Measurements from ENCODE around the gene TIMM44.

The TIMM44 gene

DNA sequence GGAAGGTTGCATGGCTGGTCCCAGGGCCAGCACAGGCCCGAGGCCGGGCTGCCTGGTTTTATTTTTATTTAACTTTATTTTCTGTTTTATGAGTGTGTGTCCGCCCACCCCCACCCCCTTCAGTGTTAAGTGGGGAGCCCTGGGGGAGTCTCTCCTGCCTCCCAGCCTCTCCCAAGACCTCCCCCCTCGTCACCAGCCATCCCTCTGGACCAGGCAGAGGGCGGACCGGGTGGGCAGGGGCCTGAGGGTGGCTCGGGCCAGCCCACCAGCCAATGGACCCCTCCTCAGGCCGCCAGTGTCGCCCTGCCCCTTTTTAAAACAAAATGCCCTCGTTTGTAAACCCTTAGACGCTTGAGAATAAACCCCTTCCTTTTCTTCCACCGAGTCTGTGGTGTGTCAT, 29.4 kb downstream of the TIMM44 start:
- DNase-seq (ENCODE audit: low spot score), result no peak

DNA sequence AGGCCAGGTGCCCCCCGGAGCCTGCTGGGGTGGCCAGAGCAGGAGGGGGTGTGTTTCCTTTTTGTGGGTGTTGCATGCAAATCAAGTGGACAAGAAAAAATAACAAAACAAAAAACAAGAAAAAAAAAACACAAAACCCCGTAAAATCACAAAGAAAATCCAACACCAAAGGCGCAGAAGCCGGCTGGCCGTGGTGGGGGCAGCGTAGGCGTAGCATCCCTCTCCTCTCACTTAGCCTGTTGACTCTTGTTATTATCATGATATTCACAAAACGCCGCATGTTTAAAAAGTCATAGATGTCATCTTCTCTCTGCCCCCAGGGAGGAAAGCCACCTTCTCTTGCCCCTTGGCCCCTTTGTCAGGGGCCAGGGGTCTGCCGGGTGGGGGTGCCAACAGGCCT, 29.8 kb downstream of the TIMM44 start:
- no peak for DNase-seq (ENCODE audit: low spot score)

DNA sequence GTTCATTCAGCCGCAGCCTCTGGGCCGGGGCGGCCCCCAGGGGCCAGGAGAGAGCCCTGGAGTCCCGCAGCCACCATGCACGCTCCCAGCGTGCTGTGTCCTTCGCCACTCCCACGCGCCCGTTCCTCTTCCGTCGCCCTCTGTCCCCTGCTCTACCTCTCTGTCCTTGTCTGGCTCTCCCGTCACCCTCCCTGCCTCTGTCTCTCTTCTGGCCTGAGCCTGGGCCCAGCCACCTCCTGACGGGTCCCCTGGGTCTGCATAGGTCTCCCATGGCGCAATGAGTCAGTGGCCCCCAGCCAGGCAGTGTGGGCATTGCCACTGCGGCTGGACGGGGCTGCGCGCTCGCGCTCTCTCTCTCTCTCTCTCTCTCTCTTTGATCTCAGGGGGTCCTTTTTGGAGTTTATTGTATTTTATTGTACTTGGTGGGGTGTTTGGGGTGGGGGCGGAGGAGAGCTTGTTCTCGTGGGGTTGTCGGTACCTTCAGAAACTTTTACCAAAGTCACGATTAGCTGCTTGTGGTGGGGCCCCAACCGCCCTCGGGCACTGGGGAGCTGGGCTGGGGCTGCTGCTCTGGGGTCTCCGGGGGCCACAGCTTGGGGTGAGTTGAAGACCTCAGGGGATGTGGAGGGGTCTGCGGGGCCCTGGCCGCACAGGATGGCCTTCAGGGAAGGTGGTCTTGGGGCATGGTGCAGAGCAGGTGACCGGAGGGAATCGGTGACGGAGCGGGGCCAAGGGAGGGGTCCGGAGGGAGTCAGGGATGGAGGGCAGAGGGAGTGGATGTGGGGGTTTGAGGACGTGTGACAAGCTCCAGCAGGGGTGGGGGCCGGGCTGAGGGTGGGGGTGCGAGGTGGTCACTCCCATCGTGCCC, 30.5 kb downstream of the TIMM44 start:
- no peak for DNase-seq (ENCODE audit: low spot score)

DNA sequence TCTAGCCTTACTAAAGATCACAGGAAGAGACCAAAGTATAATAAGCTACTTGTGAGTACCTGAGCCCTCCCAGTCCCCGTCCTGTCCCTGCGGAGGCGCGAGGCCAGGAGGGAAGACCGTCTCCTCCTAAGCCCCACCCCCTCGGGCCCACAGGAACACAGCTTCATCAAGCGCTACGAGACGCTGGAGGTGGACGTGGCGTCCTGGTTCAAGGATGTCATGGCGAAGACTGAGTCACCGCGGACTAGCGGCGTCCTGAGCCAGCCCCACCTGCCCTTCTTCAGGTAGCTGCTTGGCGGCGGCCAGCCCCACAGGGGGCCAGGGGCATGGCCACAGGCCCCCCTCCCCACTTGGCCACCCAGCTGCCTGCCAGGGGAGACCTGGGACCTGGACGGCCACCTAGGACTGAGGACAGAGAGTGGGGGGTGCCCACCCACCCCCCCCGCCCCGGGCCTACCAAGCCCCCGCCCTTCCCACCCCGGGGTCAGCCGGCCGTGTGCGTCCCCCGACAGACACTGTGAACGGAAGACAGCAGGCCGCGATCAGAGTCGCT, 31.2 kb downstream of the TIMM44 start:
- DNase-seq (ENCODE audit: low spot score), result no peak

DNA sequence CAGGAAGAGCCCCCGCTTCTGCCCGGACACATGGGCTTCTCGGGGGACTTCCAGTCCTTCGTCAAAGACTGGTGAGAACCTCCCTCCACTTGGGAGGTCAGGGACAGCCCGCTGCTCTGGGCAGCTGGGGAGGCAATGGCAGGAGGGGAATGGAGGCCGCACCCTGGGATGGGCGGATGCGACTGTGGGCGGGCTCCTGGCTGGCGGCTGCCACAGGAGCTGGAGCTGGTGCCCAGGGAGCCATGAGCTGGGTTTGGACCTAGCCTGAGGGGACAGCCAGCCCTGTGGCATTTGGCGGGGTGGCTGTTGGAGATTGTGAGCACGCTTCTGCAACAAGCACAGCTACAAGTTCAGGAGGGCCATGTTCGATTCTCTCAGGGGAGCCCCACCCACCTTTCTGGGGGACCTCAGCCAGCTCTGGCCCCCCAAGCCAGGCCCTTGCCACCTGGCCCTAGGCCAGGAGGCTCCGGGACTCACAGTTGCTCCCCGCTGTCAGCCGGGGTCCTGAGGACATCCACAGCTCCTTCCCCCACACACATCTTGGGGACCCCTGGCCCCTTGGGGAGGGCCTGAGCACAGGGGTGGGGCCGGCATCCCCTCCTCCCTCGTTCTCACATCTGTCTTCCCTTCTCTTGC, 31.8 kb downstream of the TIMM44 start:
- no peak for DNase-seq (ENCODE audit: low spot score)

DNA sequence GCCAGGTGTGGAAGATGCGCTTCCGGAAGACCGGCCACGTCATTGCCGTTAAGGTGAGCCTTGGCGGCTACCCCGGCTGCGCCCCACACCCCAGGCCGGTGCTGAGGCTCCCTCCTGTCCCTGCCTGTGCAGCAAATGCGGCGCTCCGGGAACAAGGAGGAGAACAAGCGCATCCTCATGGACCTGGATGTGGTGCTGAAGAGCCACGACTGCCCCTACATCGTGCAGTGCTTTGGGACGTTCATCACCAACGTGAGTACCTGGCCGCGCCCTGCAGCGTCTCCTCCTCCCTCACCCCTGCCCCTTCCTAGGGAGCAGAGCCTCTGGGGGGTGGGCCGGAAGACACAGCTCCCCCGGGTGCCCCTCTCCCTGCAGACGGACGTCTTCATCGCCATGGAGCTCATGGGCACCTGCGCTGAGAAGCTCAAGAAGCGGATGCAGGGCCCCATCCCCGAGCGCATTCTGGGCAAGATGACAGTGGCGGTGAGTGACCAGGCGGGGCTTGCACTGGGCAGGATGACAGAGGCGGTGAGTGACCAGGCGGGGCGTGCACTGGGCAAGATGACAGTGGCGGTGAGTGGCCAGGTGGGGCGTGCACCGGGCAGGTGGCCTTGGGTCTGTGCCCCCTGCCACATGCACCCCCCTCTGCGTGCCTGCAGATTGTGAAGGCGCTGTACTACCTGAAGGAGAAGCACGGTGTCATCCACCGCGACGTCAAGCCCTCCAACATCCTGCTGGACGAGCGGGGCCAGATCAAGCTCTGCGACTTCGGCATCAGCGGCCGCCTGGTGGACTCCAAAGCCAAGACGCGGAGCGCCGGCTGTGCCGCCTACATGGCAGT, 32.9 kb downstream of the TIMM44 start:
- DNase-seq (ENCODE audit: low spot score), result no peak

DNA sequence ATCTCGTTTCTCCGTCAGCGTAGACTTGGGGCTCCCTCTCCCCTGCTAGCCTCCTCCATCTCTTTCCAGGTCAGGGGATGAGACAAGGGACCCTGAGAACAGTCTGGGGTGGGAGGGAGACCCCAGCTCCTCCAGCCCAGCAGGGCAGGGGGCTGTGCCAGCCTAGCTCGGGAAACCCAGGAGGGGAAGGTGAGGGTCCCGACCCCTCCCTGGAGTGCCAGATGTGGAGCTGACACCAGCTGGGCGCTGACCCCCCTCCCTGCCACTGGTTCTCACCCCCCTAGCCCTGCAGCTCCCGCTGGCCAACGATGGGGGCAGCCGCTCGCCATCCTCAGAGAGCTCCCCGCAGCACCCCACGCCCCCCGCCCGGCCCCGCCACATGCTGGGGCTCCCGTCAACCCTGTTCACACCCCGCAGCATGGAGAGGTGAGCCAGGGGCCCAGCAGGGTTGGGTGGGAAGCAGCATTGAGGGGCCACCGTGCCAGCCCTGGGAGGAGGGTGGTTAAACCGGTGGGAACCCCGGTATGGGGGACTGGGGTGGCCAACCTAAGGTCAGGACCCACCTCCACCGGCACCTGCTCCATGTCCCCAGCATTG, 33.9 kb downstream of the TIMM44 start:
- no peak for DNase-seq (ENCODE audit: low spot score)

DNA sequence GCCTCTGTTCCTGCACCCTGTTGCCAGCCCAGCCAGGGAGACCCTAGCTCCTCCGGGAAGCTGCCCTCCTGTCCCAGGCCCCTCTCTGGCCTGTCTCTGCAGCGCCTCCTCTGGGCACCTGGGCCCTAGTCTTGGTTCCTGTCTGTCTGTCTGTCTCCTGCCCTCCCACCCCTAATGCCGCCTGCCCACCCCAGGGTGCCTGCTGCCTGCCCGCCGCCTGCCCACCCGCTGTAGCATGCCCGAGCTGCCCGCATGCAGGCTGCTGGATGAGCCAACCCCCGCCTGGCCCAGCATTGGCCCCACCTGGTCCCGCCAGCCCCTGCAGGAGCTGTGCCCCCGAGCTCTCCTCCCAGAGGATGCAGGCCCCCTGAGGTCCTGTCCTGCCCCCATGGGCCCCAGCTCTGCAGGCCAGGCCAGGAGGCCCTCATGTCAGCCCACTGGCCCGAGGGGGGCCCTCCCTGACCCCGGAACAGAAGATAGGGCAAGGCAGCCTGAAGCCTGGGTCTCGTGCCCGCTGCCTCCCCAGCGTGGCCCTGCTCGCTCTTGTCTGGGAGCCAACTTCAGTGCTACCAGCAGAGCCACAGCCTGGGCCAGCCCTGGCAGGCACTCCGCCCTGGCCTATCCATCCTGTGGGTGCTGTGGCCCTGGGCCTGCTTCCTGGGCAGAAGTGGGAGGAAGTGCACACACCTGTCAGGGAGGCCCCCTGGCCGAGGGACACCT, 34.6 kb downstream of the TIMM44 start:
- no peak for DNase-seq (ENCODE audit: low spot score)

GRCh38 chr19:7908078-7908699, 35.3 kb downstream of the TIMM44 start:
- DNase-seq (ENCODE audit: low spot score), result no peak

DNA sequence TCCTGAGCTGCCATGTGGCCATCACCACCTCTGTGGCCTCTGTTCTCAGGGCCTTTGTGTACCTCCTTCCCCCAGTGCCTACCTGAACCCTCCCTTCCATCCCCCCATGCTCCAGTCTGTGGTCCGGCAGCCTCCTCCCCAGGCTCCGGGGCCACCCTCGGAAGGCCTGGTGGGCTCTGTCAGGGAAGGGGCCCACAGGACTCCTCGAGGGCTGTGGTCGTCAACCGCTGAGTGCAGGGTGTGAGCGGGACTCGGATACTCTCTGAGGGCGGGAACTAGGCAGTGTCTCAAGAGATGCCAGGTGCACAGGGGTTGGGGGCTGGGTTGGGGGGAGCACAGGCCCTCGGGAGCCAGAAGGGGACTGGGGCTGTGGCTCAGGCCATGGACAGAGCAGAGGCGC, 35.9 kb downstream of the TIMM44 start:
- no peak for DNase-seq (ENCODE audit: low spot score)

GRCh38 chr19:7907122-7907521, 36.3 kb downstream of the TIMM44 start:
- DNase-seq (ENCODE audit: low spot score), result no peak

DNA sequence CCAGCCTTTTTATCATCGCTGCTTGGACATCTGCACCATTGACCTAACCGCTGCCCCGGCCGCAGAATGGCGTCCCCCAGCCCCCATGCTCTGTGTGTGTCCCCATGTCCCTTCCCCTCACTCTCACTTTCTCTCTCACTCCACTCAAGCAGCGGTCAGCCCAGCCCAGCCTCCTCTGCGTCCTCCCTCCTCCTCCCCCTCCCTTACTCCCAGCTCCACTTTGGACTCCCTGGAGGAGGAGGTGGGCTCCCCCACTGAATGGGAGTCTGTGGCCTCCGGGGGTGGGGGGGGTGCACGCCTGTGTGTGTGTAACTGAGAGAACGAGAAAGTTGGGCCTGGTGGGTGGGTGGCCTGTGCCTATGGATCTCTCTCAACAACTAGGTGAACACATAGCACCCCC, 37.6 kb downstream of the TIMM44 start:
- DNase-seq (ENCODE audit: low spot score), result no peak

DNA sequence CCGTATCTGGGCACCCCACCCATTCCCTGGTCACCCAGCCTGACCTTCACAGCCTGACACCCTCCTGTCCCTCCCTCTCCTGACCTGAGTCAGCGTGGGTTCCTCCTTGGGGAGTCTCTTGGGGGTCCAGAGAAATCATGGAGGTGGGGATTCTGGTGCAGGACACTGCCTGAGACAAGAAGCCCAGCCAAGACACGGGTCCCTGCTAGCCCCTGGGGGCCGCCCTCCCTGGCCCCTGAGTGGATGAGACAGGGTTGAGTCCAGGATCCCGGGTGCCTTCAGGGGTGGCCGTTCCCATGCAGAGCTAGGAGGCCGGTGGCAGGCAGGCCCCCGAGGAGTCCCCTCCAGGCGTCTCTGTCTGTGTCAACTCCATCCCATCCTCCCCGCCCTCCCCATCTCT, 38.2 kb downstream of the TIMM44 start:
- DNase-seq (ENCODE audit: low spot score), result no peak

DNA sequence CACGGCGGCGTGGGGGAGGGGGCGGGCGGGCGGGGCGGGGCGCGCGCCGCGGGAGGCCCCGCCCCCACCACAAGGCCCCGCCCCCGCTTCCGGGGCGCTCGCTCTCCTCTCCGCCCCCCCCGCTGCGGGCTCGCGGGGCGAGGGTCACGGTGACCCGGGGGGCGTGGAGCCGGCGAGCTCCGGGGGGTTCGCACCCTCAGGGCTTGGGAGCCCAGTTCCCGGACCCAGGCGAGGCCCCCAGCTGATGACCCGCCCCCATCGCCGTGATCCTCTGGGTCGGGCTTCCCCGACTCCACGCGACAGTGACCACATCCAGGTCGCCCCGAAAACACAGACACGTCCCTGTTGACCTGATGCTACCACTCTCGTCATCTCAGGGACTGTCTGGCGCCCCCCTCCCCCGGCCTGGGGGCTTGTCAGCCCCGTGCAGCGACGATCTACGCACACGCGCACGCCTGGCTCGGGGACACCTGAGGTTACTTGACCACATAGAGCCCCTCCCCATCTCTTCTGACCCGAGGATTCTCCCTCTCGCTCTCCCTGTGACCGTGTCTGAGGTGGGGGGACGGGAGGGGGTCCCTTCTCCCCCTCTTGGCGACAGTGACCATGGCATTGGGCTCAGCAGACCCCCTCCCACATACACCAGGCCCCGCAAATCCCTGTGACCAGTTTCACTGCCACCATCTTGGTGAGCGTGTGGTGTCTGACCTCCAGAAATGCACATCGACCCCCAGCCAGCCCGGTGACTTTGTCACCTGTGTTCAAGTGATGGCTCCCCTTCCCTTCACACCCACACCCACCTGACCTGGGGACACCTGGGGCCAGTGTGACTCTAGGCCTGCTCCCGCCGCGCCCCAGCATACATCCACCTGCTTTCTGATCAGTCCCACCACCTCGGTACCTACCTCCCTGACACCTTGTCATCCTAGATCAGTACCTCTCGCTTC, 39.1 kb downstream of the TIMM44 start:
- peak; percentile 40 for DNase-seq (ENCODE audit: low spot score)

DNA sequence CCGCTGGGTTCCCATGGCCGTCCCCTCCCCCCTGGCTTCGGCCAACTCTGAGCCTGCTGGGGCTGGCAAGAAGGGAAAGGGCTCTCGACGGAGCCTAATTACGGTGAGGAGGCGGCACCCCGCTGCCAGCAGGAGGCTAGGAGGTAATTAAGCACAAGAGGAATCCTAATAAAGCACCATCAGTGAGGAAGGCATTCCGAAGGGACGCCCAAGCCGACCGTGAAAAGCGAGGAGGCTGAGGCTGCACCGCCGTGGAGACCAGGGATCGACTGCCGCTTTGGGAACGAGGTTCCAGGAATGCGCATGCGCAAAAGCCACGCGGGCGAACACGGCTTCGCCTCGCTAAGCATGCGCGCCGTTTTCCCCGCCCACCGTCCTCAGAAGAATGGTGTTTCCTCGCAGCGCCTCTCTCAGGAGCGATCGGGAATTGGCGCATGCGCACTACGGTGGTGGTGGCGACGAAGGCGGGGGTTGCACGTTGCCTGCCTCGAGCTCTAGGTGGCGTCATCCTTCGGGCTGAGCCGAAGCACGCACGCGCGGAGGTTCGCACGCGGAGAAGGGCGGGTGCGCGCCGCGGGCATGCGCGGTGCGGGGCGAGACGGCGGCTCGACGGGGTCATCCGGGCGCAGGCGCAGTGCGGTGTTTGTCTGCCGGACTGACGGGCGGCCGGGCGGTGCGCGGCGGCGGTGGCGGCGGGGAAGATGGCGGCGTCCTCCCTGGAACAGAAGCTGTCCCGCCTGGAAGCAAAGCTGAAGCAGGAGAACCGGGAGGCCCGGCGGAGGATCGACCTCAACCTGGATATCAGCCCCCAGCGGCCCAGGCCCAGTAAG, 40.0 kb downstream of the TIMM44 start, which contains the start of gene MAP2K7:
TSS of gene MAP2K7 (plus strand) at position 634 of the 830 bp plus-strand sequence. CDS start at position 702, 68 bp downstream.
- peak; percentile 95 for DNase-seq (ENCODE audit: low spot score)

GRCh38 chr19:7902796-7903243, 40.6 kb downstream of the TIMM44 start:
- no peak for DNase-seq (ENCODE audit: low spot score)

GRCh38 chr19:7901337-7901736, 42.1 kb downstream of the TIMM44 start:
- DNase-seq (ENCODE audit: low spot score), result no peak

- no peak for DNase-seq (ENCODE audit: low spot score)
Observed at GRCh38 chr19:7900931-7901330, 42.5 kb downstream of the TIMM44 start.
